H1 (cell line): ENCODE data around the gene TPPP2. TPM values are rescaled to one million over a fixed set of nuclear protein-coding genes. Genes with fewer than 3 reads are reported as not detected.
A peak's percentile ranks its signal among the peaks of the same experiment; 100 is the strongest.

Experiments
- ASH2L ChIP-seq: fragments of 200-600, 300-600 bp; sonication (generic); IDR thresholded peaks from one replicate; pipeline ENCODE4 v1.7.1; 2017; ENCODE audit warnings: low read length
- BACH1 ChIP-seq: IDR thresholded peaks from 2 replicates; pipeline ENCODE4 v1.6.1; 2012; ENCODE audit warnings: low read length, improper control_type of control experiment
- CEBPB ChIP-seq: IDR thresholded peaks from 2 replicates; pipeline ENCODE4 v1.6.1; 2012; ENCODE audit warnings: low read depth, low read length
- CHD2 ChIP-seq: IDR thresholded peaks from 2 replicates; pipeline ENCODE4 v1.6.1; 2012; ENCODE audit warnings: low read length, improper control_type of control experiment
- CTCF ChIP-seq, 3 experiments: IDR thresholded peaks; 1 replicate in 2 of 3; 2 replicates in 1 of 3; pipeline versions ENCODE4 v1.5.1 to v1.6.1; 2011; ENCODE audit warnings: low read length in 3 of 3, mild to moderate bottlenecking in 3 of 3, inconsistent platforms in 2 of 3, low read depth in 1 of 3, moderate library complexity in 1 of 3; ENCODE audit not compliant: insufficient read depth in 1 of 3; ENCODE audit errors: control extremely low read depth in 1 of 3
- EGR1 ChIP-seq: IDR thresholded peaks from 2 replicates; pipeline ENCODE4 v1.6.1; 2011; ENCODE audit warnings: low read depth, low read length, borderline replicate concordance
- EZH2 ChIP-seq: fragments of 200-600 bp; sonication (generic); IDR thresholded peaks from 2 replicates; pipeline ENCODE4 v1.7.1; 2012; ENCODE audit warnings: low read depth, mild to moderate bottlenecking, moderate library complexity, low read length, inconsistent platforms; ENCODE audit not compliant: severe bottlenecking
- GABPA ChIP-seq: IDR thresholded peaks from 2 replicates; pipeline ENCODE4 v1.6.1; 2011; ENCODE audit warnings: mild to moderate bottlenecking, low read length, moderate library complexity, borderline replicate concordance; ENCODE audit not compliant: insufficient read depth
- HDAC6 ChIP-seq: IDR thresholded peaks from one replicate; pipeline ENCODE4 v1.7.1; 2012; ENCODE audit warnings: low read depth, mild to moderate bottlenecking, inconsistent platforms, low read length, moderate library complexity
- JUND ChIP-seq: IDR thresholded peaks from 2 replicates; pipeline ENCODE4 v1.6.1; 2011; ENCODE audit warnings: mild to moderate bottlenecking, improper control_type of control experiment, low read length
- POLR2AphosphoS5 ChIP-seq: IDR thresholded peaks from 2 replicates; pipeline ENCODE4 v1.6.1; 2011; ENCODE audit warnings: low read depth, low read length
- RBBP5 ChIP-seq: IDR thresholded peaks from 2 replicates; pipeline ENCODE4 v1.7.1; 2012; ENCODE audit warnings: low read depth, mild to moderate bottlenecking, inconsistent platforms, low read length, moderate library complexity, borderline replicate concordance
- RNF2 ChIP-seq: fragments of 200-900, 300-1000 bp; sonication (generic); IDR thresholded peaks from 2 replicates; pipeline ENCODE4 v1.7.1; 2016; ENCODE audit warnings: borderline replicate concordance, low read depth, mild to moderate bottlenecking, antibody characterized with exemption, low read length; ENCODE audit not compliant: poor library complexity, severe bottlenecking; ENCODE audit errors: missing control alignments
- SAP30 ChIP-seq: fragments of 300-600 bp; sonication (generic); IDR thresholded peaks from 2 replicates; pipeline ENCODE4 v1.7.1; 2012; ENCODE audit warnings: low read length, moderate library complexity, mild to moderate bottlenecking, inconsistent platforms; ENCODE audit not compliant: insufficient read depth, insufficient replicate concordance
- SIN3A ChIP-seq, 2 experiments: IDR thresholded peaks in 1 of 2; conservative IDR thresholded peaks in 1 of 2; 2 replicates each; pipeline ENCODE4 v1.6.1; 2011 to 2012; ENCODE audit warnings: low read length in 2 of 2, improper control_type of control experiment in 1 of 2, low read depth in 1 of 2, mild to moderate bottlenecking in 1 of 2
- TAF1 ChIP-seq: IDR thresholded peaks from 2 replicates; pipeline ENCODE4 v1.6.1; 2011; ENCODE audit warnings: mild to moderate bottlenecking, low read depth, low read length
- TBP ChIP-seq: IDR thresholded peaks from 2 replicates; pipeline ENCODE4 v1.6.1; 2011; ENCODE audit warnings: low read depth, low read length, improper control_type of control experiment
- TEAD4 ChIP-seq: IDR thresholded peaks from 2 replicates; pipeline ENCODE4 v1.6.1; 2012; ENCODE audit warnings: low read depth, low read length, inconsistent platforms, mixed read lengths
- YY1 ChIP-seq: IDR thresholded peaks from 2 replicates; pipeline ENCODE4 v1.6.1; 2011; ENCODE audit warnings: low read depth, mild to moderate bottlenecking, low read length
- ZNF274 ChIP-seq: IDR thresholded peaks from 2 replicates; pipeline ENCODE4 v1.7.0; 2012; ENCODE audit warnings: low read length, borderline replicate concordance; ENCODE audit errors: extremely low read depth
- polyA plus RNA-seq, 7 experiments: library from polyadenylated mRNA; depleted of rRNA in 3 of 7; stranded (reverse) in 5 of 7; unstranded in 2 of 7; fragments of >200 nt in 5 of 7; fragments of 200-250 nt in 2 of 7; gene quantifications; 1 replicate in 5 of 7; 2 replicates in 1 of 7; 4 replicates in 1 of 7; pipeline versions ENCODE4 v1.2.1 to v1.2.3, GENCODE V29; 2011 to 2013; ENCODE audit warnings: missing spikeins in 2 of 7, mixed read lengths in 2 of 7
- total RNA-seq: library from RNA; stranded (reverse); fragmentation: NEBNext Ultra II Directional; extraction: Animal tissue kit (Norgen Biotek cat#: 25700); gene quantifications from 2 replicates; pipeline ENCODE4 v1.2.1, GENCODE V29; 2021

The TPPP2 gene
- total and polyA plus RNA-seq, 2 of the 8 experiments (the other 6 are each of a cell fraction or from before 2014, with no cell fraction given) = not detected

- peak; percentile 36 to 60 (median 49); a peak in 3 of 4 replicates for TF ChIP-seq CTCF (IDR thresholded peaks at IDR 0.05; ENCODE audit: control extremely low read depth in 1 of 3, insufficient read depth in 1 of 3, low read depth in 1 of 3, low read length in 3 of 3)
- no peak for TF ChIP-seq TEAD4
- TF ChIP-seq YY1 = peak; percentile 92
- TF ChIP-seq POLR2AphosphoS5 = peak; percentile 33; the same call in 1 of the 2 replicates
- TF ChIP-seq EGR1 = no peak
- TF ChIP-seq HDAC6 = no peak
- no peak for TF ChIP-seq RNF2
- peak; percentile 18; the same call in 1 of the 2 replicates for TF ChIP-seq TBP
- TF ChIP-seq SAP30 = peak; percentile 97
- TF ChIP-seq CEBPB = no peak
- TF ChIP-seq ASH2L = peak; percentile 89
- TF ChIP-seq JUND = no peak
- peak; percentile 89 for TF ChIP-seq CHD2
- peak; percentile 64 to 89; a peak in 3 of 4 replicates for TF ChIP-seq SIN3A (conservative IDR thresholded peaks at IDR 0.05 in 1 of 2, IDR thresholded peaks at IDR 0.05 in 1 of 2; ENCODE audit: low read depth in 1 of 2, low read length in 2 of 2)
- TF ChIP-seq ZNF274 = no peak
- TF ChIP-seq RBBP5 = no peak
- no peak for TF ChIP-seq BACH1
- peak; percentile 95 for TF ChIP-seq GABPA
- no peak for TF ChIP-seq EZH2
- TF ChIP-seq TAF1 = peak; percentile 63
Observed at GRCh38 chr14:20989787-20990600, 40.0 kb upstream of the TPPP2 start, which contains the start of gene METTL17 (continued).
